ENCODE data around the gene PRKCZ.

- TF ChIP-seq CTCF (IDR thresholded peaks at IDR 0.05), result no peak
- no peak for TF ChIP-seq POLR2A (IDR thresholded peaks at IDR 0.05)
Observed at GRCh38 chr1:2106659-2107405, 56.6 kb downstream of the PRKCZ start.
